HL-60 (cell line): Measurements from ENCODE around the gene ZDBF2.

Source experiments
- DNase-seq, 2 experiments: peaks; one replicate each; pipeline ENCODE4 v3.0.0-alpha.2; 2010 to 2020; ENCODE audit warnings: low read depth in 1 of 2, low spot score in 1 of 2
- H3K27ac ChIP-seq: fragments of 250-450 bp; sonication (Bioruptor Pico); replicated peaks from 2 replicates; pipeline ENCODE4 v1.5.1; 2020; ENCODE audit warnings: mild to moderate bottlenecking, moderate library complexity
- H3K27me3 ChIP-seq: fragments of 250-450 bp; sonication (Bioruptor Pico); 2 replicates; pipeline ENCODE4 v1.5.1; 2021; ENCODE audit warnings: mild to moderate bottlenecking, moderate library complexity; ENCODE audit not compliant: insufficient read depth, poor library complexity, severe bottlenecking
- H3K4me3 ChIP-seq: replicated peaks from 2 replicates; pipeline ENCODE4 v1.5.1; 2011; ENCODE audit warnings: mild to moderate bottlenecking, control low read depth, low read length; ENCODE audit not compliant: insufficient read depth
- CTCF ChIP-seq: IDR thresholded peaks from one replicate; pipeline ENCODE4 v1.5.1; 2011; ENCODE audit warnings: low read length, control low read depth, inconsistent platforms; ENCODE audit not compliant: insufficient read depth
- GABPA ChIP-seq: IDR thresholded peaks from 2 replicates; pipeline ENCODE4 v1.6.1; 2012; ENCODE audit warnings: low read depth
- POLR2AphosphoS5 ChIP-seq: IDR thresholded peaks from 2 replicates; pipeline ENCODE4 v1.6.1; 2012; ENCODE audit warnings: low read depth
- REST ChIP-seq: IDR thresholded peaks from 2 replicates; pipeline ENCODE4 v1.6.1; 2012; ENCODE audit warnings: low read depth; ENCODE audit not compliant: insufficient replicate concordance
- SPI1 ChIP-seq: IDR thresholded peaks from 2 replicates; pipeline ENCODE4 v1.6.1; 2012; ENCODE audit warnings: low read depth, mild to moderate bottlenecking, borderline replicate concordance

ZDBF2 gene

GRCh38 chr2:206253777-206254166, 20.7 kb upstream of the ZDBF2 start:
- H3K4me3 ChIP-seq: no peak overlapping the region
- TF ChIP-seq CTCF (no peak), SPI1 (no peak), REST (no peak), POLR2AphosphoS5 (no peak), GABPA (no peak)
- H3K27ac ChIP-seq: no peak overlapping the region
- DNase-seq: no peak
- H3K27me3 ChIP-seq: peaks cover 20% of the 10 kb centered on the region

GRCh38 chr2:206255003-206255402, 19.5 kb upstream of the ZDBF2 start:
- H3K27me3 ChIP-seq: peaks cover 30% of the 10 kb centered on the region

GRCh38 chr2:206256706-206257205, 17.7 kb upstream of the ZDBF2 start:
- Histone ChIP-seq H3K27ac (no peak overlapping the region), H3K4me3 (no peak overlapping the region), H3K27me3 (peaks cover 46% of the 10 kb centered on the region)
- no peak for DNase-seq
- TF ChIP-seq POLR2AphosphoS5: no peak
- TF ChIP-seq GABPA: no peak
- no peak for TF ChIP-seq SPI1
- TF ChIP-seq CTCF: no peak
- no peak for TF ChIP-seq REST

More at GRCh38 chr2:206255003-206255402, 19.5 kb upstream of the ZDBF2 start:
- Histone ChIP-seq H3K27ac (no peak overlapping the region), H3K4me3 (no peak overlapping the region)
- no peak for DNase-seq
- TF ChIP-seq REST: no peak
- TF ChIP-seq POLR2AphosphoS5: no peak
- TF ChIP-seq GABPA: no peak
- no peak for TF ChIP-seq CTCF
- no peak for TF ChIP-seq SPI1
